ENCODE data around the gene AOC3. TPM values are rescaled to one million over a fixed set of nuclear protein-coding genes. Genes with fewer than 3 reads are reported as not detected.
A peak's percentile ranks its signal among the peaks of the same experiment; 100 is the strongest.

AOC3 gene
- polyA plus RNA-seq, 2 of the 4 experiments (the other 2 are of a cell fraction), result 0.79 to 1.4 TPM

- FAIRE-seq, result no peak
Observed at GRCh38 chr17:42846594-42847280, 4.3 kb upstream of the AOC3 start.

GRCh38 chr17:42848093-42848492 is 2.9 kb upstream of the AOC3 start:
- no peak overlapping the region for H3K4me3 ChIP-seq
- ChIA-PET CTCF (interaction anchor here (0.9 to 20.4 kb wide), 6 partner anchors 9 to 189 kb away, joined by 3 to 372 read pairs (median 4); partner anchors contain the start of gene TUBG2), POLR2A (interaction anchor here (1.2 to 1.5 kb wide), 2 partner anchors 81 to 150 kb away, joined by 5 to 8 read pairs; partner anchors contain the start of gene RPL27)
- WGBS (ENCODE audit: missing lambda C conversion rate), result 90% methylated on average over 3 of the region's 3 CpGs
- H3K4me1 ChIP-seq, result no peaks in the 10 kb centered on the region
- TF ChIP-seq SREBF2 (IDR thresholded peaks at IDR 0.05), result no peak
- TF ChIP-seq NPAS2 (CRISPR knock-in tag; IDR thresholded peaks at IDR 0.05; ENCODE audit: borderline replicate concordance), result no peak
- TF ChIP-seq MAX (IDR thresholded peaks at IDR 0.05), result no peak
- no peak for TF ChIP-seq FOSB (CRISPR knock-in tag; IDR thresholded peaks at IDR 0.05)
- TF ChIP-seq JUNB (IDR thresholded peaks at IDR 0.05), result no peak
- TF ChIP-seq CBX2 (IDR thresholded peaks at IDR 0.05; ENCODE audit: borderline replicate concordance, low read depth), result no peak
- no peak for TF ChIP-seq CHD2 (IDR thresholded peaks at IDR 0.05; ENCODE audit: low read length, partially characterized antibody)
- no peak for TF ChIP-seq ESRRA (IDR thresholded peaks at IDR 0.05; ENCODE audit: borderline replicate concordance, low read length)
- TF ChIP-seq ZC3H11A (IDR thresholded peaks at IDR 0.05), result no peak
- ATAC-seq (no peak), DNase-seq (ENCODE audit: low read depth in 1 of 2, low spot score in 1 of 2) (no peak), FAIRE-seq (no peak)
- no peaks in the 10 kb centered on the region for H3K9me3 ChIP-seq
- no peak overlapping the region for H3K4me2 ChIP-seq
- no peak overlapping the region for H3K27ac ChIP-seq

More at GRCh38 chr17:42846594-42847280, 4.3 kb upstream of the AOC3 start:
- WGBS (ENCODE audit: missing lambda C conversion rate), result 72% methylated on average over 9 of the region's 9 CpGs
- Histone ChIP-seq H3K4me3 (no peak overlapping the region), H3K27ac (peak overlapping the region in 1 of 2 experiments; percentile 2; a peak in 1 of 6 replicates), H3K9me3 (no peaks in the 10 kb centered on the region), H3K4me1 (no peaks in the 10 kb centered on the region), H3K4me2 (no peak overlapping the region)
- DNase-seq (ENCODE audit: low read depth in 1 of 2, low spot score in 1 of 2) (peak in 1 of 2 experiments; percentile 36), ATAC-seq (peak; percentile 22 to 27; a peak in 2 of 6 replicates)
- TF ChIP-seq MYC (IDR thresholded peaks at IDR 0.05; ENCODE audit: borderline replicate concordance, low read length), result no peak
- TF ChIP-seq JUN (IDR thresholded peaks at IDR 0.05), result 0 out of 5 replicates have a peak, but pooled peaks of 1 of the 2 experiments have one; percentile 36
- TF ChIP-seq EHF (CRISPR knock-in tag; IDR thresholded peaks at IDR 0.05), result no peak
- ChIA-PET CTCF (interaction anchor here (0.7 to 20.4 kb wide), 10 partner anchors 7 to 151 kb away, joined by 3 to 372 read pairs (median 46); partner anchors contain the start of genes BECN1 and RPL27), POLR2A (no interaction called here)

GRCh38 chr17:42849031-42849430 is 2.0 kb upstream of the AOC3 start:
- H3K27ac ChIP-seq, result no peak overlapping the region
- ChIA-PET POLR2A (no interaction called here), CTCF (interaction anchor here (1.3 to 20.4 kb wide), 4 partner anchors 10 to 90 kb away, joined by 4 to 372 read pairs (median 155); no protein-coding TSS in a partner anchor)

More at GRCh38 chr17:42849031-42849430, 2.0 kb upstream of the AOC3 start:
- WGBS (ENCODE audit: missing lambda C conversion rate), result 88% methylated on average over 9 of the region's 9 CpGs
- Histone ChIP-seq H3K4me1 (no peaks in the 10 kb centered on the region), H3K4me2 (no peak overlapping the region), H3K9me3 (no peaks in the 10 kb centered on the region), H3K4me3 (no peak overlapping the region)
- FAIRE-seq (no peak), ATAC-seq (no peak), DNase-seq (ENCODE audit: low read depth in 1 of 2, low spot score in 1 of 2) (no peak)
- no peak for TF ChIP-seq ELK1 (IDR thresholded peaks at IDR 0.05; ENCODE audit: low read depth, low read length)
- TF ChIP-seq BCL3 (IDR thresholded peaks at IDR 0.05), result no peak
- no peak for TF ChIP-seq FOXS1 (CRISPR knock-in tag; IDR thresholded peaks at IDR 0.05)
- TF ChIP-seq SMC3 (IDR thresholded peaks at IDR 0.05), result no peak
